HG03575 (cell line): ENCODE measurements around the gene ZFPM1.
"Not testable (repeated sequence)": the region's sequence is repeated elsewhere in the genome, so short reads cannot be mapped to it uniquely, and the experiment has no call there.

Source experiments
- ATAC-seq: cut with Tn5 transposase; IDR thresholded peaks from one replicate; pipeline ENCODE4 v1.9.1; 2021; ENCODE audit not compliant: unreplicated experiment, insufficient number of reproducible peaks, low FRiP score; ENCODE audit errors: extremely low read depth

The ZFPM1 gene

DNA sequence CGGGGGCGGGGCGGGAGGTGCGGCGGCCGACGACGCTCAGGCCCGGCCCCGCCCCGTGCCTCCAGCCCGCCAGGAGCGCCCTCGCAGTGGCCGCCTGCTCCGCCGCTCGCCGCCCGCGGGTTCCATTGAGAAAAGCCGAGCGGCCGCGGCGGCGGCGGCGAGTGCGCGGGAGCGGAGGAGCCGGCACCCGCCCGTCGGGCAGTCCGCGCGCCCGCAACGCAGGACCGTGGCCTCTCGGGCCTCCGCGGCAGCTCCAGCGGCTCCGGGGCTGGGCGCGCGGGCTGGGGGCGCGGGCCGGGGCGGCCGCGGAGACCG lies at the start of gene ZFPM1:
TSS of gene ZFPM1 (plus strand) at position 64 of the 315 bp plus-strand sequence. CDS start 359 bp downstream, outside the sequence.
- ATAC-seq, result no peak

DNA sequence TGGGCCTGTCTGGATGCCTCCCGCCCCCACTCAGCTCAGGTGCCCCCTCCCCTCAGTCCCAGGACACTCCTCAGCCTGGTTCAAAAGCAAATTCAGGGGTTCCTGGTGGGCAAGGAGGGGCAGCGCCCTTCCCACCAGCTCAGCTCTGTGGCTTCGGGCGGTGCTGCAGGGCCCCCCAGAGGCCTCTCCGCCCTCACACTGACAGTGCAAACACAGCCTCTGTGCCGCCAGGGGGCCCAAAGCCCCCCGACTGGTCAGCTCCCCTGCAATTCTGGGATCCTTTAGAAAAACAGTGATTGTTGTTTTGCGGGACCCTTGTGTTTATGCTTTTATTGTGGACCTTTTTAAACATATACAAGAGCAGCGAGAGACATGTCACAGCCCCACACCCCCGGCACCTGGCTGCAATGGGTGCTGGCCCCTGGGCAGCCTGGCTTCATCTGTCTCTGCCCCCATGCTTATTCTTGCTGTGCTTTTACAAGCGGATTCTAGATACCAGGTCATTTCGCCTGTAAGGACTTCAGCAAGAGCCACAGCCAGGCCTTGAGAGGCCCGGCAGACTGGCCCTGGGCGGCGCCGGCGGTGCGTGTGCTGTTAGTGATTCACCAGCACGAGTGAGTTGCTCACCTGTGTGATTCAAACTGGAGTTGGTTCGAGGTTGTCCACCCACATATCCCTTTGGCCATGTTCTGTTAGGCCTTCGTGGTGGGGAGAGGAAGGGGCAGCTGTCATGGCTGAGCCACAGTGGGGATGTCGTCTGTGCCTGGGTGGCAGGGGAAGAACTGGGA lies 49.1 kb upstream of the ZFPM1 start:
- ATAC-seq, result no peak

DNA sequence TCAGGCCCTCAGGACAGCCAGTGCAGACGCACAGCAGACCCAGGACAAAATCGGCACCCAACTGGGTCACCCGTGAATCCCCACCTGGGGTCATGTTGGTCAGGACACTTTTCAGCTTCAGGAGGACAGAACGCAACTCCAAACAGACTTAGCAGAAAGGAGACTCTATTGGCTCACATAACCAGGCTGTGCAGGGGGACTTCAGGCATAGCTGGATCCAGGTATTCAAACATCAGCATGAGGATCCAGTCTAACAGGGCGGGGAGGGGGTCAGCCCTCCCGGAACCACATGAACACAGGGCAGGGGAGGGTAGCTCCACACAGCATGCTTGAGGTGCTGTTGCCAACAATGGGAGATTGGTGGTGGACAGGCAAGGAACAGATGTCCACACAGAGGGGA lies 48.3 kb upstream of the ZFPM1 start:
- no peak for ATAC-seq

DNA sequence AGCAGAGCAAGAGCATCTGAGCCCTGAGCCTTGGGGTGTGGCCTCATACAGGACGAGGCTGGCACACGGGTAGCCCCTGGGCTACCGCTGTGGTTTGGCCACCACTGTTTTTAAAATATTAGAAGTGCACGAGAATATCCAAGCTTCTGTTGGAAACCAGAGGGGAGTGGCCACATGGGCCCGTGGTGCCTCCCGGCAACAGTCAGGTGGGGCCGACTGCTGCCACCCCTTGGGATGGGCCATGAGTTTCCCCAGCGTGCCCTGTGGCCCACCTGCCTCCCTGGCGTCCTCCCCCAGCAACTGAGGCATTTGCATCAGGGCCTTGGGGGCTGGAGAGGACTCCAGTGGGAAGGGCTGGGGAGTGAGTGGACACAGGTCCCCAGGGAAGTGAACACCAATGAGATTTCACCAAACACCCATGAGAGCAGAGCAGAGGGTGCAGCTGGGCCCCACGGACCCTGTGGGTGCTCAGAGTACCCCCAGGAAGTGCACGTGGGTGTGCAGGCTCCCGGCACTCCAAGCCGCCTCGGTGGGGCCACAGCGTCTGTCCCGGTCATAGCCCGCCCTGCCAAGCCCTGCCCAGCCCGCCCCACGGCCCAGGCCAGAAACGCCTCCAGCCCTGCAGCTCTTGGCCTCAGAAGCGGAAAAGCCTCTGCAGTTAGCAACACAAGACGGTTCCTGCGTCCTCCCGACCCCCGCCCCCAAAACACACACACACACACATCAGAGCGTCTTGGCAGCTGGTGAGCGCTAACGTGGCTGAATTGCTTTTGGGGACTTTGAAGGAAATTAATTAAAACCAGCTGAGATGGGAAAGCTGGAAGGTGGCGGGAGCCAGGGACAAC lies 47.6 kb upstream of the ZFPM1 start:
- ATAC-seq, result no peak

DNA sequence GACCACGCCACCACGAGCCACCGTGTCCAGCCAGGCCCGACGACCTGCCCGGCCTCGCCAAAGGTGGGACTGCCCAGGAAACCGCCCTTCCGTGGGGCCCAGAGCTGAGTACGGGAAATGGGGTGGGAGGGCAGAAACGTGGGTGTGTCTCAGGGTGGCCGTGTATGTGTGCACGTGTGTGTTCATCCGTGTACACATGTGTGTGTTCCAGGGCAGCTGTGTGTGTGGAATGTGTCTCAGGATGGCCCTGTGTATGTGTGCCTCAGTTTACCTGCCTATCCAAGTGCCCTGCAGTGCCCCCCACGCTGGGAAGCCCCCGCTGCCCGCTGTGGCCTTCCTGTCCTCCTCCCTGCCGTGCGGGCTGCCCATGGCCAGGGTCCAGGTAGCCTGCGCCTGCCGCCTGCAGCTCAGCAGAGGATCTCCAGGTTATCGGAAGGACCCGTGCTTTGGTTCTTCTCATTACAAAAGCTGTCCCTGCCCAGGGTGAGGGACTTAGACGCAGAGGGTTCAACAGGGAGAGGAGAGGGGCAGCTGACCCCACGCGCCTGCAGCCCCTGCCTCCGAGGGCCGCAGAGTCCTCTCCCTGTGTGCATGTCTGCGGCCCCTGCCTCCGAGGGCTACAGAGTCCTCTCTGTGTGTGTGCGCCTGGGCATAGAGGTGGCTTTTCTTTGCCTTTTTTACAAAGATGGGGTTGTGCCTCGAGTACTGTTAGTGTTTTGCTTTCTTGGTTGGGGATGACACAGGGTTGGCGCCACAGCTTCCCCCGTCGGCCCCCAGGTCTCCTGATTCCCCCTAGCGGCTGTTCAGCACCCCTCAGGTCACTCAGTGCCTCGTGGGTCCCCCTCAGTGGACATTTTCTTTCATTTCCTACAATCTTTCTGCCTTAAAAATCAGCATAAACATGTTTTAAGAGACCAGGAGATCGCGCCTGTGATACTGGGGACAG lies 46.7 kb upstream of the ZFPM1 start:
- no peak for ATAC-seq

DNA sequence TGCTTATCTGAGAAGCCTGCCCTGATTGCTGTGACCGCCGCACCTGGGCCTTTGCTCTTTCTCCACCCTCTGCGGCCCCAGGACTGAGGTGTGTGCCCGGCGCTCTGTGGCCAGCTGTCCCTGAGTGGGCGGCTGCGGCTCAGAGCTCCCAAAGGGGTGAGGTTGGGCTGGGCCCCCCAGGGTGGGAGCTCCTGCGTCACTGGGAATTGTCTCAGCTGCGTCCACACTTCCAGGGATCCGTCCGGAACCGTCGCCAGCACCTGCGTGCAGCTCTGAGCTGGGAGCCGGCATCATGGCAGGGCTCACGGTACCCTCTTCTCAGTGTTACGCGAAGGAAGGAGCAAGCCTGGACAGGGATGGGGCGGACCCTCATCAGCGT lies 46.0 kb upstream of the ZFPM1 start:
- no peak for ATAC-seq

DNA sequence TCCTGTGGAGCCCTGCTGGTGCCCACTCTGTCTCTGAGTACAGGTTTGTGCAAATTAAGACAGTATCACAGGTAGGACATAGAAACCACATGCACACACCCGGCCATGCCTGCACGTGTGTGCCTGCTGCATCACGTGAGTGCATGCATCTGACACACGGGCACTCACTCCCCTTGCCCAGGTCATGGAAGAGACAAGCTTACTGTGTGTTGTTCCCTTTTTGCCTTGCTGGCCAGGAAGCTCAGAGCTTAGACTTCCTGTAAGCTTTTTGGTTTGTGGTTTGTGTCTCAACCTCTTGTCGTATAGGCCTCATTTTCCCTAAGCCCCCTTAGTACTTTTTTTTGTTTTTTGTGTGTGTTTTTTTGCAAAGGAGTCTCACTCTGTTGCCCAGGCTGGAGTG lies 45.3 kb upstream of the ZFPM1 start:
- ATAC-seq, result no peak

DNA sequence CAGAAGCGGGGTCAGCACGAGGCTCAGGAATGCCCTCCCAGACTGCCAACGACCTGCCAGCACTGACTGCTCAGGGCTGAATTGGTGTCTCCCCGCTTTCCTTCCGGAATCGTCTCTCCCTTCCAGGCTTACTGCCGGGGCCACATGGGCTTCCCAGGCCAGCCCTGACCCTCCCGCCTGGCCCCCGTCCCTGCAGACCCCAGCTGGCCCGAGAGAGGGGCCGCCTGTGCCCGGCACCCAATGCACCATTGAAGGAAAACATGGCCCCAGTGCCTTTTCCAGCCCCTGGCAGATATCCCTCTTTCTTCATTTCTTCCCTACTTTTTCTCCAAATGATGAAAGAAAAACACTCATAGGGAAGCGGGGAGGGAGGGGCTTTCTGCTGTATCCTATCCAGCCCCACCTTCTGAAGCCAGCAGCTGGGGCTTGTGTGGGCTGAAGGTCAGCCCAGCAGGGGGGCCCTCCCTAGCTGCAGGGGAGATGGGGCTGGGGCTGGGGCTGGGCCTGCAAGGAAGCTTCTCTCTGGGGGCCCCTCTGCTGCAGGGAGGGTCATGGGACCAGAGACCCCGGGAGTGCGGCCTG lies 44.4 kb upstream of the ZFPM1 start:
- no peak for ATAC-seq

DNA sequence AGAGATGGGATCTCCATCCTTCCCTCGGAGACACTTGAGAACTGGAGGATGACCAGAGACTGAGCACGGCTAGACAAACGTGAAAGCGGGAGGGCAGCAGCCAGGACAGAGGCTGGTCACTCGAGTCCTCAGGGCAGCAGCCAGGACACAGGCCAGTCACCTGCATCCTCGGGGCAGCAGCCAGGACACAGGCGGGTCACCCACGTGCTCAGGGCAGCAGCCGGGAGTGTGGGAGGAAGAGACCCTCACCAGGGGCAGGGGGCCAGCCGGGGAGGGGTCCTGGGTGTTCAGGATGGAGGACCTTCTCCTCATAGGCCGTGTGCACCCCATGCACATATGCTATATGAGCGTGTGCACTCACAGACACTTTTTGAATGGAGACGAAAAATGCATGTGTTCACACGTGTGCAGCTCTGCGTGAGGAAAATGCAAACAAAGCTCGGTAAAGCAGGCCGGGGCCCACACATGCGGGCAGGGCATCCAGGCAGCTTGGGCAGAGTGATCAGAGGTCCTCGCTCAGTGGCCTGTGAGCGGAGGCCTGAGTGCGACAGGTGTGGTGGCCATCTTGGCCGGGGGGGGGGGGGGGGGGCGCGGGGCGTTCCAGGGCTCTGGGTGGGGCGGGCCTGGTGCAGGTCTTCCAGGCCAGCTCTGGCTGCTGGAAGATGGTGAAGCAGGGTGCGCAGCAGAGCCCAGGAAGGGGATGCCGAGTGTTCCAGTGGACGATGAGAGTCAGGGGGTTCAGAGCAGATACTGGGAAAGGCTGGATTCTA lies 43.6 kb upstream of the ZFPM1 start:
- no peak for ATAC-seq

DNA sequence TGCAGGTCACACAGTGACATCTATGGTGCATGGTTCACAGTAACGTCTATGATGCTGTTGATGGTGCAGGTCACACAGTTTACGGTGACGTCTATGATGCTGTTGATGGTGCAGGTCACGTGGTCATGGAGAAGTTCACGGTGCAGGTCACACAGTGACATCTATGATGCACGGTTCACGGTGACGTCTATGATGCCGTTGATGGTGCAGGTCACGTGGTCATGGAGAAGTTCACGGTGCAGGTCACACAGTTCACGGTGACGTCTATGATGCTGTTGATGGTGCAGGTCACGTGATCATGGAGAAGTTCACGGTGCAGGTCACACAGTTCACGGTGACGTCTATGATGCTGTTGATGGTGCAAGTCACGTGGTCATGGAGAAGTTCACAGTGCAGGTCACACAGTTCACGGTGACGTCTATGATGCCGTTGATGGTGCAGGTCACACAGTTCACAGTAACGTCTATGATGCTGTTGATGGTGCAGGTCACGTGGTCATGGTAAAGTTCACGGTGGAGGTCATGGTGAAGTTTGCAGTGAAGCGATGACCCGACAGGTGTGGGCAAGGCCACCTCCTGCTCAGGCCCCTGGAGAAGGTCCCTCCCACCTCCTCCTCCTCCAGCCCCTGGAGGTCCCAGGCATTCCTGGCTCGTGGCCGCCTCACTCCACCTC lies 42.6 kb upstream of the ZFPM1 start:
- ATAC-seq, result not testable (repeated sequence)

DNA sequence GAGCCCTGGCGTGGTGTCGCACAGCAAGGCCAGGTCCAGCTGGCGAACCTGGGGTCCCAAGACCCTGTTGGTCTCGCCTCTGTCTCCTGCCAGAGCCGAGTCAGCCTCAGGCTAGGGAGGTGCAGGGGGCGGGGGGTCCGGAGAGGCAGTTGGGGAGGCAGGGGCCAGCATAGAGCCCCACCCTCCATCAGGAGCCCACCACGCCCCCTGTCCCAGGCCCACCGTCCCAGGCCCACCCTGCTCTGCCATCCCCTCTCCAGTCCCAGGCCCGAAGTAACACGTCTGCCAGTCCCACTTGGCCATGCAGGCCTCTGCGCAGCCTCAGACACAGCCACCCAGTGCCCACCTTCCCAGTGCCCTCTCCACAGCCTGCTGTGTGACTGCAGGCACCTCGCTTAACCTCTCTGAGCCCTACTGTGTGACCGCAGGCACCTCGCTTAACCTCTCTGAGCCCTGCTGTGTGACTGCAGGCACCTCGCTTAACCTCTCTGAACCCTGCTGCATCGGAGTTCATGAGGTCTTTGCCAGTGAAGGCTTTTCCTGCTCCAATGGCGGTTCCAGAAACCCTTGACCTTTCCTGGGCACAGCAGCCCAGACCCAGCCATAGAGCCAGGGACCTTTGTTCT lies 41.0 kb upstream of the ZFPM1 start:
- ATAC-seq, result no peak

DNA sequence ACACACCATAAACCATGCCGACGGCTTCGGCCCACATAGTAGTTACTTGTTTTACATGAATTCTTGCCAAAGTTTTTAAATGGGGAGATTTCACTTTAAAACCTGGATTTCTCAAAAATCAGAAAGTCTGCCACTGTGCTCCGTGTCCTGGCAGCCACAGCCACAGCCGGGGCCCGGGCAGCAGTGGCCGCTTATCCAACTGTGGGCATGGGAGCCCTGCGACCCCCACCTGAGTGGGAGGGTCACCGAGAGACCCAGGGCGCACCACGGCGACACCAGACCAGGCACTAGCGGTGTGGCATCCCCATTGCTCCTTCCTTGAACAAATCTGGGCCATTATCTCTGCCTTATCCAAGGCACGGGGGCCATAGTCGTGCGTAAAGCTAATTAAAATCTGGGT lies 40.3 kb upstream of the ZFPM1 start:
- ATAC-seq, result no peak

DNA sequence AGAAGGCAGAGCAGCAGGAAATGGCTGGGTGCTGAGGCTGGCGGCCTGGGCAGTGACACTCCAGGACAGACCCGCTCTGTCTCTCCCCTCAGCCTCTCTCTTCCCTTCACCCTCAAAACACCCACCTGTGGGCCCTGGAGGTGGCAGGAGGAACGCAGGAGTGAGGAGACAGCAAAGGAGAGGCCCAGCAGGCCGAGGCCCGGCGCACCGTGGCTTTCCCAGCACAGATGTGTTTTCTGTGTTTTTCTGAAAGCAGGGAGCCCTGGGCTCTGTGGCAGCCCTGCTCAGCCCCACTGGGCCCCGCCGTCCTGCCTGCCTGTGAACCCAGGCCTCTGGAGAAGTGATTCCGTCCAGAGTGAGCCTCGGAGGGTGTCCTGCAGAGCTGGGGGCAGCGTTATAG lies 39.8 kb upstream of the ZFPM1 start:
- ATAC-seq, result no peak

DNA sequence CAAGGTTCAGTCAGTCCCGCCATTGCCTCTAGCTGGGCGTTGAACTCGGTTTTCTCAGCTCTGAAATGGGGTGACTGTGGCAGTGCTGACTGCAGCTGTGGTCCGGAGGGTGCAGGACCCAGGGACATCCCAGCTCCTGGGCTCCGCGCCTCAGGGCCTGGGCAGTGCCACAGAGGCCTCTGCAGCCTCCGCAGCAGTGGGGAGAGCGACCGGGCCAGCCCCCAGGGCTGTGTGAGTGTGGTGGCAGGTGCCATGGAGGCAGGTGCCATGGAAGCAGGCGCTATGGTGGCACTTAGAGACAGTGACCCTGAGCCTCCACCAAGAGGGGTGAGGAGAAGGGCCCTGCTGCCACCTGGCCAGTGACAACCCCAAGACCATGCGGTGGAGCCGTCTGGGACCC lies 39.4 kb upstream of the ZFPM1 start:
- no peak for ATAC-seq

DNA sequence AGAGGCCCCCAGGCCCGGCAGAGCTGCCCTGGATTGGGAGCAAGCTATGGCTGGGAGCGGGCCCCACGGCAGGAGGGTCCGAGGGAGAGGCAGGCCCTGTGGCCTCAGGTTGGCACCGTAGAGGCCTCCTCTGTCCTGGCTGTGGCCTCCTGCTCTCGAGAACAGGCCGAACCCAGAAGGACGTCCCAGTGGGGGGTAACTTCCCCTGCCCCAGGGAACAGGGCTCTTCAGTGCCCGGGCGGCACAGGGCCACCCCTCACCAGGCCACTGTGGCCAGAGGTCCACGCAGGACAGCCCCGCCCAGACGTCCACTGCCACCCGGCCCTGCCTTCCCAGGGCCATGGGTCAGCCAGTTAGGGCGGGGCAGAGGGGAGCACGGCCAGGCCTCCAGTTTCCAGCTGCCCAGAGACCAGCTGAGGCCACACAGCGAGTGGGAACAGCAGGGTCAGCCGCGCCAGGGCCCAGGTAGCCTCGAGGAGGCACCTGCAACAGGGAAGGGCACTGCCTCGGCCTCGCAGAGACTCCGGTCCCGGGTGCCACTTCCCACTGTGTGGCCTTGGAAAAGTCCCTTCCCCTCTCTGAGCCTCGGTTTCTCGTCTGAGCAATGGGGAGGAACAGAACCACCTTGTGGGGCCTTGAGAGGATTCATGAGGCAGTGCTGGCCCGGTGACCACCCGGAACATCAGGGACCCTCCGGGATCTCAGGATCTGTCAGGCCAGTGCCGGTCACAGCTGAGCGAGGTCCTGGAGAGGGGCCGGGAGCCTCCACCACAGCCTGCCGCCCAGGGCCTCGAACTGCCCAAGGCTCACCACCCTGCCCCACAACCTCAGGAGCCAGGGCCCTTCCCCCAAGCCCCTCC lies 38.3 kb upstream of the ZFPM1 start:
- ATAC-seq, result no peak

DNA sequence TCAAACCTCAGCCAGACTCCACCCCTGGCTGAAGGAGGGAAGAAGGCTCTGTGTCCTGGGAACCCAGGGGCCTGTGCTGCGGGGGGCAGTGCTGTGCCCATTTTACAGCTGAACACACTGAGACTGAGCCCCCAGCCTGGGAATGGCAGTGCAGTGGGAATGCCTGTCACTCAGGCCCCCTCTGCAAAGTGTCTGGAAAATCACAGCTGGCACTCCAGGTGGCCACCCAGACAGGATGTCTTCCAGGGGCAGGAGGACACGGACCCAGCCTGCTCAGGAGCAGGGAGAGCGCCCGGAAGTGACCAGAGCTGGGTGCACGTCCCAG lies 37.7 kb upstream of the ZFPM1 start:
- ATAC-seq, result no peak
